ENCODE results near the gene MAP4K4.

The MAP4K4 gene

DNA sequence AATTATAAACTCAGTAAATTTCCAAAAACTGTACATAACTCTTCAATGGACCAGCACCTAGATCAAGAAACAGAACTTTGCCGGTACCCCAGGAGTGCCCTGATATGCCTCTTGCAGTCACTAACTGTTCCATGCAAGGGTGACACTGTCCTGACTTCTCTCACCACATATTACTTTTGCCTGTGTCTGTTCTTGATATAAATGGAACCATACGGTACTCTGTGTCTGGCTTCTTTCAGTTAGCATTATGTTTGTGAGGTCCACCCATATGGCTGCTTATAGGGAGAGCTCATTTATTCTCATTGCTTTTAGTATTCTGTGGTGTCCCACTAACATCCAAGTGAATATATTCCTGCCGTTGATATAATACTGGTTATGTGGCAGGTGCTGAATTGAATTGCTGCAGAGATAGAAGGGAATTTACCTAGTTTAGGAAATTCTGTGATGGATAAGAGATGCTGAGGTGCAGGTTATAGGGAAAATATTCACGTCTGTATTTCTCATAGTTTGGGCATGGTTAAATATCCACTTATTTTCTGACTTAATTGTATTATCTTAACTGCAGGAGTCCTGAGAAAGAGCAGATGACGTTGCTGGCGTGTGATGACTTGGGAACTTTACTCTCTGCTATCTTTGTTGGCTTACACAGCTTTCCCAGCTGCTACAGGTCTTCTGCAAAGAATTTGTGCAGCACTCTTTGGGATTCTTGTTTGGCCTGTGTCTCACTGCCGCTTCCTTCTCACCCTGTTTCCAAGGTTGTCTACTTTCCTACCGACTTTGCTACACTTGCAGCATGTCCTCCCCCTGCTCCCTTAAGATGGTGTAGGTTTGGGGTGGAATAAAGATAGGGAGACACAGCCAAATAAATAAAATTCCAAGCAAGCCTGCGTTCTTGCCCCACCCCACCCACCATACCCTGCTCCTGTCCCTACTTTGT is 107.9 kb downstream of the MAP4K4 start:
- intact Hi-C loops (cut with DNase I) = no loop called here
- no peak for DNase-seq

GRCh38 chr2:101806123-101806522 is 108.6 kb downstream of the MAP4K4 start:
- DNase-seq = no peak
- intact Hi-C loops (cut with DNase I) = no loop called here

- no peak for DNase-seq
- intact Hi-C loops (cut with DNase I) = no loop called here
Observed at GRCh38 chr2:101806701-101807100, 109.2 kb downstream of the MAP4K4 start.

DNA sequence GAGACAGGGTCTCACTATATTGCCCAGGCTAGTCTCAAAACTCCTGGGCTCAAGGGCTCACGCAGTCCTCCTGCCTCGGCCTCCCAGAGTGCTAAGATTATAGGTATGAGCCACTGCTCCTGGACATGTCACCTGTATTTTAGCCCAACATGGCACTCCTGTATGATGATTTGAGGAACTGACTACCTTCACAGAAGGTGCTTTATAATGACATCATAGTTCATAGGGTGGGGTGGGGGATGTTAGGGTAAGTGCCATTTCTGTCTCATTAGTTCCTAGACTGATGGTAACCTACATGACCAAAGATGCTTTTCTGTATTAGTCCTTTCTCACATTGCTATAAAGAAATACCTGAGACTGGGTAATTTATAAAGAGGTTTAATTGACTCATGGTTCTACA is 109.7 kb downstream of the MAP4K4 start:
- intact Hi-C loops (cut with DNase I) = no loop called here

DNA sequence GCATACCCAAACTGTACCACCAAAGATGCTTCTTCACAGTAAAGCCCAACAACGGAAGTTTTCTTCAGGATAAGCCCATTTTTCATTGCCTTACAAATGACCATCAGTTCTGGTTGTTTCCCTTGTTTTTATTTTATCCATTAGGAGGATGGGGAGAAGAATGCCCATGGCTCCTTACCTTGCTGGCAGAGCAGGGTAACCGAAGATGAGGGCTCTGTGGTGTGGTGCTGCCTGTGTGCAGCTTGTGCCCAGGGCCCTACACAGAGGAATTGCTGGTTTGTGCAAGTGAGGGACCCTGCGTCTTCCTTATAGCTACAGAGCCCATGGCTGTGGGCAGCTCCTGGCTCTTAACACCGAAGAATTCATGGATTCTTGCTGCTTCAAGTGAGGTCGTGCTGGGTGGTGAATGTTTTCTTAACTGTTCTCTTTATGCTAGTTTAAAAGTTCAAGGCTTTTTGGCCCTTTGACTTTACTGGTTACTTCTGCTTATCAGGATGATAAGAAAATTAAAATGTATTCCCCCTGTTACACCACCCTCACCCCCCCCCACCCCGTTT is 110.6 kb downstream of the MAP4K4 start:
- intact Hi-C loops (cut with DNase I) = no loop called here
- no peak for DNase-seq

More for the DNA sequence above, 109.7 kb downstream of the MAP4K4 start:
- DNase-seq = no peak

DNA sequence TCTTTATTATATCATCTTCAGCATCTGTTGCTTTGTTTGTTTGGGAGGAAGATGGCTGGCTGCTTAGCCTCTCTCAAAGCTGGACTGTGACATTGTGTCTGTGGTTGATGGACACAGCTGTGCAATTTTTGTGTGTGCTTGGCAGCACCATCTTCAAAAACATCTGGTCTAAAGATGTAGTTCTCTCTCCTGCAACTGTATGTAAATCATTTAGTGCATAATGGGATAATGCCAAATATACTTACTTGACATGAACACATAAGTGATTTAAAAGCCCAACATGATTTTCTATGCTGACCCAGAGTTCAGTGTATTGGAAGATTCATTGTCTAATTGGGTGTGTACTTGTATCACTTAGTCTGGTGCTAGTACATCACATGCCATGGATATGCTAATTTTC is 112.2 kb downstream of the MAP4K4 start:
- intact Hi-C loops (cut with DNase I) = no loop called here
- DNase-seq = no peak

DNA sequence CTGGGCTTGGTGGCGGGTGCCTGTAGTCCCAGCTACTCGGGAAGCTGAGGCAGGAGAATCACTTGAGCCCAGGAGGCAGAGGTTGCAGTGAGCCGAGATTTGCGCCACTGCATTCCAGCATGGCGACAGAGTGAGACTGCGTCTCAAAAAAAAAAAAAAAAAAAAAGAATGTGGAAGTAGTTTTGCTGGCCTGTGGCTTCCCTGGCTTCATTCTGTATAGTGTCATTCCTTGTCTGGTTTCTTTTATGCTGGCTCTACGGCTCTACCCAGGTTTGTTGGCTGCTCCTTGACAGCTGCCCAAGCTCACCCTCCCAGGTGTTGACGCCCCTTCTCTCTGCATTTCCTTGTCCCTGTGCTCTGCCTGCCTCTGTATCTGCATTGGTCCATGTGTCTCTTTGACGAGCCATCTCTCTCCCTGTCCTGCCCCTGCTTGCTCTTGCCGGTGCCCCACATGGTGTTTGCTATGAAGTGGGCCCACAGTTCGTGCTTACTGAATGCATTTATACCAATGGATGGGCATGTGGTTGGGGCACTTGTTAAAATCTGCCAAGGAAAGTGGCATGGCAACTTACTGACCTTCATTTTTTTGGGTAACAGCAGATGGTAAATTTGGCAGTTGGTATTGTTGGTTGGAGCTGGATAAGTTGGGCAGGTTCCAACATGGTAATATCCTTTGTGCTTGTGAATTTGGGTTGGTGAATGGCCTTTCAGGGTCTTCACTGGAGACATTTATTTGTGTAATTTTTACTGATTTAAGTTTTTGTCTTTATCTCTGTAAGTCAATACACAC is 113.9 kb downstream of the MAP4K4 start:
- DNase-seq = no peak
- intact Hi-C loops (cut with DNase I) = no loop called here

GRCh38 chr2:101812226-101812625 is 114.7 kb downstream of the MAP4K4 start:
- intact Hi-C loops (cut with DNase I) = no loop called here
- no peak for DNase-seq

DNA sequence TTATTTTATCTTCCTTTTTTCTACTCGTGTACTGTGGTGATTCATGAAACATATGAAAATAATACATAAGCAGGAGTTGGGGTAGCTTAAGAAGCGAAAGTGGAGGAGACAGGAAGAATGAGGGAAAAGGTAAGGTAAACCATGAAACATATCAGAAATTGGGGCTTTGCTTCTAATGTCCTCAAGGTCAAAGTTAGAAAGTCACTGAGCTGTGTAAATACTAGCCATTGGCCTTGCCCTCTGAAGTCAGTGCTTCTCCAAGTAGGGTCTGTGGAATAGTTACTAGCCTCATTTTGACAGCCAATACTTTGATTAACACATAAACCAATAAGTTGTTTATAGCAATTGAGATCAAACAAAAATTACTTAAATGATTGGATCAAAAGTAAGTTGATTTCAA is 117.2 kb downstream of the MAP4K4 start:
- intact Hi-C loops (cut with DNase I) = loop anchor here (5.0 kb wide), 1 partner anchor 37 kb away; no protein-coding TSS in a partner anchor
- no peak for DNase-seq

DNA sequence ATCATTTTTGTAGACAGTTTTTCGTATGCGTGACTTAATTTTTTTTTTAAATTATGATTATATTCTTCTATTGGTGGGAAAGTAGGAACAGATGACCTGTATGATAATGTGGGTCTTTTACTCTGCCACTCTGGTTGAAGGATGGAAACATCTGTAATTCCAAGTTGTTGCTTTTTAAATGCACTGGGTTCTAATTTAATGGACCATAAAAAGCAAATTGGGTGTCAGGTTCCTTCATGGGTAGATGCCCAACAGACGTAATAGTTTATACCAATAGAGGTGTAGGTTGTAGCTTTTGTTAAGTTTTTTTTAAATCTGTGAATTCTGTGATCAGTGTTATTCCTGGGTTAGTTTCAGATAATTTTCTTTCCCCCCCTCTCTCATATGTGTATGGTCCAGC is 117.6 kb downstream of the MAP4K4 start:
- intact Hi-C loops (cut with DNase I) = loop anchor here (5.0 kb wide), 1 partner anchor 38 kb away; no protein-coding TSS in a partner anchor

DNA sequence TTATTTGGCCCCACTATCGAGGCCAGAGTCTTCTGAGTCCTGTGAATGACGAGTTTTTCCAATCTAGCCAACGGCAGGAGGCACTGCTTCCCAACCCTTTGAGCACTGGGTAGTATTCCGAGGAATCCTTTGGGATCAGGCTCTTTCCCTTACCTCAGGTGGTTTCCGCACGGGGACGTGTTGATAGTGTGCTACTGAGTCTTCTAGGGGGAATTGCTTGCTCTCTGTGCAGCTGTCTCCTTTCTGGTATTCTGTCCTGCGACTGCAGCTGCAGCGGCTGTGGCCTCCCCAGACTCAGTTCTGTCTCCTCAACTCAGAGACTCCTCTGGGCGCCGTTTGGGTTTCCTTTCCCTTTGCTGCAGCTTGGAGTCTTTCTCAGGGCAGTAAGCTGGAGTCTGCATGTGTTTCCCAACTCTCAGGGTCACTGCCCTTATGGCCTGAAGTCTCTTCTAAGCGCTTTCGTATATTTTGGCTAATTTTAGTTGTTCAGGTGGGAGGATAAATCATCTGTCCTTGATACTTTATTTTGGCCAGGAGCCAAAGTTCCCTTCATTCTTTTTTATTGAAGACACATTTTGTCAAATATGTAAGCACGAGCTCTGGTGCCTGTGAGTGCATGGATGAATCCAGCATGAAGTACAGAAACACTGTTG is 118.4 kb downstream of the MAP4K4 start:
- no peak for DNase-seq
- intact Hi-C loops (cut with DNase I) = loop anchor here (5.0 kb wide), 1 partner anchor 39 kb away; no protein-coding TSS in a partner anchor

More for the DNA sequence above, 117.6 kb downstream of the MAP4K4 start:
- DNase-seq = no peak

GRCh38 chr2:101816598-101816997 is 119.1 kb downstream of the MAP4K4 start:
- intact Hi-C loops (cut with DNase I) = loop anchor here (5.0 kb wide), 1 partner anchor 39 kb away; no protein-coding TSS in a partner anchor
- DNase-seq = no peak

DNA sequence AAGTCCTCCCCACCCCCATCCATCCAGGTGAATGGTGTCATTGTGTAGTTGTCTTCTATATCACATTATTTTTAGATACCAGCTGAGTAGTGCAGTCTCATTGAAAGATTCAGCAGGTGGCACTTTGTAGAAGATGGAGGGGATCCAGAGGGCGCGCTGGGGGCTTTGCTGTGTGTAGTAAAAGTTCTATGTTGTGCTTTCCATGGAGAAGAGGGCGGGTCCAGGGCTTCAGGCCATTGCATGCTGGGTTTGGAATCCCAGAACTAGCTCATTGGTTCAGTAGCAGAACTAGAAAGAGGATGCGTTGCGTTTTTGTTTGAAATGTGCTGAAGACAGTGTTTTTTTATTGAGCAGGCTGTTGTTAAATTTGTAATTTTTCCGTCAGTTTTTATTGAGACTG is 120.0 kb downstream of the MAP4K4 start:
- intact Hi-C loops (cut with DNase I) = loop anchor here (5.0 kb wide), 1 partner anchor 40 kb away; no protein-coding TSS in a partner anchor
- DNase-seq = no peak

DNA sequence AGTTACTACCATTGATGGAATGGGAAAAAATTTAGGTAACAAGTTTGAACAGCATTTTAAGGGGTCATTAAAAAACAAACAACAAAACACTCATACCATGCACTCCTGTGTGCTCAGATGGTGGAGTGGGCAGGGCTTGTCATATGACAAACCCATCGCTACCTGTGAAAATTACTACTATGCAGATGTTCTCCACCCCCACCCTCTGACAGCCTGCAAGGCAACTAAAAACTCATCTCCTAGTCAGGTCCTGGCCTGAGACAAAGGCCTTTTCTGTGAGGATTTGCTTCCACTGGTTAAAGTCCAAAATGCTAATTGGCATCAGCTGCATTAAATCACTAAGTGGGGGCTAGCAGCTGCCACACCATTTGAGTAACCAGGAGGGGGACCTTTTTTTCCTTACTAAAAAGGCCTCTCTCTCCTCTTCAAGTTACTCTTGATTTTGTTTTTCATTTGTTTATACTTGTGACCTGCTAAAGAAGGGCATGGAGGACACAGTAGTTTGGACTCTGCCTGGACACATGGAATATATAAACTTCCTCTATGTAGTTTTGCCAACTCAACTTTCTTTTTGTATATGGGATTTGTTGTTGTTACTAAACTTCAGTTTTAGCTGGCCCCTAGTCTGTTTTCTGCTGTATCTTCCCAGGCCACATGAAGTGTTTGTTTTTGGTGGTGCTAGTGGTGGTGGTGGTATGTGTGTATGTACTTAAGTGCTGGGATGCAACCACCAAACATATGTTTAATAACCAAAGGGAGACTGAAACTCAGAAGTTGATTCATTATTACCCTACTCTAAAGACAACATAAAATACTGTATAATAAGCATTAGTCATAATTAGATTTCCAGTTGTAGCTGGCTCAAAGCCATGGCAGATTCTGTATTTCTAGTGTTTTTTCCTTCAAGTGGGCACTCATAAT is 121.3 kb downstream of the MAP4K4 start:
- intact Hi-C loops (cut with DNase I) = loop anchor here (5.0 kb wide), 1 partner anchor 41 kb away; no protein-coding TSS in a partner anchor
- DNase-seq = no peak

GRCh38 chr2:101820519-101820918 is 123.0 kb downstream of the MAP4K4 start:
- no peak for DNase-seq
- intact Hi-C loops (cut with DNase I) = loop anchor here (5.0 kb wide), 1 partner anchor 123 kb away; the partner anchor contains the start of gene MAP4K4

DNA sequence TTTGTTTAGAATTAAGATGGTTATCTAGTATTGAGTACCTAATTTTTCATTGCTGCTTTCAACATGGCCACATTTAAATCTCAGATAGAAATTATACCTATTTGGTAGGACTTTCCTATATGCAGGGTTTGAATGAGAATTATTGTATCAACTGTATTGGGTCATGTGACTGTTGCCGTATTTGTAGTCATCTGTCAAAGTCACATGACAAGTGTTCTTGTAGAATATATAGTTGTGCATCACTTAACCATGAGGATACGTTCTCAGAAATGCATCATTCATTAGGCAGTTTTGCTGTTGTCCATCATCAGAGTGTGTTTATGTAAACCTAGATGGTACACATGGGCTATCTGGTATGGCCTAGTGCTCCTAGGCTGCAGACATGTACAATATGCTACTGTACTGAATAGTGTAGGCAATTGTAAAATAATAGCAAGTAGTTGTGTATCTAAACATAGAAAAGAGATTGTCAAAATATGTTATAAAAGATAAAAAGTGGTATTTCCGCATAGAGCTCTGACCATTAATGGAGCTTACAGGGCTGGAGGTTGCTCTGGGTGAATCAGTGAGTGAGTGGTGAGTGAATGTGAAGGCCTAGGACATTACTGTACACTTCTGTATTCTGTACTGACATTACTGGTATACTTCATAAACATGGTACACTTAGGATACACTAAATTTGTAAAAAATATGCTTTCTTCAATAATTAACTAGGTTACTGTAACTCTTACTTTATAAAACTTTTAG is 123.7 kb downstream of the MAP4K4 start:
- intact Hi-C loops (cut with DNase I) = loop anchor here (5.0 kb wide), 1 partner anchor 124 kb away; the partner anchor contains the start of gene MAP4K4
- no peak for DNase-seq

DNA sequence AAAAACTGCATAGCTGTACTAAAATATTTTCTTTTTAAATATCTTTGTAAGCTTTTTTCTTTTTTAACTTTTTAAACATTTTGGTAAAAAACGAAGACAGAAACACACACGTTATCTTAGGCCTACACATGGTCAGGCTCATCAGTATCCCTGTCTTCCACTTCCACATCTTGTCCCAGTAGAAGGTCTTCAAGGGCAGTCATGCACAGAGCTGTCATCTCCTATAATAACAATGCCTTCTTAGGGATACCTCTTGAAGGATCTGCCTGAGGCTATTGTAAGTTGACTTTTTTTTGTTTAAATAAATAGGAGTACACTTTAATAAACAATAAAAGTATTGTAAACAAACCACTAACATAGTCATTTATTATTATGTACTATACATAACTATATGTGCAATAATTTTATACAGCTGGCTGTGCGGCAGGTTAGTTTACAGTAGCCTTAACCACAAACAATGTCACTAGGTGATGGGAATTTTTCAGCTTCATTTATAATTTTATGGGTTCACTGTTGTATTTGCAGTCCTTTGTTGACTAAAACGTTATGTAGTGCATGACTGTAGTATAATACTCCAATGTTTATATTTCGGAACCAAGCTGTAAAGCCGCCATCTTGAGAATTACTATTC is 124.4 kb downstream of the MAP4K4 start:
- DNase-seq = no peak
- intact Hi-C loops (cut with DNase I) = loop anchor here (5.0 kb wide), 1 partner anchor 125 kb away; the partner anchor contains the start of gene MAP4K4

DNA sequence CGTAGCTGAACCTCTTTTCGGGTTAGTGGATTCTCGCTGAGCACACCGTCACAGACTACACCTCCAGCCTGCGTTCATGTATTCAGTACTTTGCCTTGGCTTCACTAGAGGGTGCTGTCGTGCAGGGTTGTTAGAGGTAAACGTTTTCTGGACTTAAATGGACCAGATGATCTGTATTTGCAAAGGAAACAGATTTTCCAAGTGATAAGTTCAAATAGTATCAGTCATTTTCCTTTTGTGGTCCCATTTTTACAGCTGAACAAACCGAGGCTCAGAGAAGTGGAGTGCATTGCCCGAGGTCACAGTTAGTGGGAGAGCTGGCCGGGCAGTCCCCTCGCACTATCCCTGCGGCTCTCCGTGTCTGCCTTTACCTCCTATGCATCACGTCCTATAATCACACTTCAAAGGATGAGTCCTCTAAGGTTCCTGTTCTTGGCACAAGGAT is 125.9 kb downstream of the MAP4K4 start:
- DNase-seq = peak in 6 of 10 donors; percentile 40 to 84 (median 62)
- intact Hi-C loops (cut with DNase I) = loop anchor here (5.0 kb wide), 1 partner anchor 126 kb away; the partner anchor contains the start of gene MAP4K4
